ENCODE measurements around the gene ZC2HC1C.

- no peak for TF ChIP-seq CTCF (IDR thresholded peaks at IDR 0.05)
- TF ChIP-seq ZFX (IDR thresholded peaks at IDR 0.05; ENCODE audit: borderline replicate concordance): no peak
Measured at GRCh38 chr14:75077794-75078193, 8.4 kb downstream of the ZC2HC1C start.
